HG03457 (cell line): ENCODE measurements around the gene CACNA1C.

ENCODE experiments used
- ATAC-seq: cut with Tn5 transposase; IDR thresholded peaks from one replicate; pipeline ENCODE4 v1.9.1; 2021; ENCODE audit warnings: moderate number of reproducible peaks; ENCODE audit not compliant: unreplicated experiment

CACNA1C gene

DNA sequence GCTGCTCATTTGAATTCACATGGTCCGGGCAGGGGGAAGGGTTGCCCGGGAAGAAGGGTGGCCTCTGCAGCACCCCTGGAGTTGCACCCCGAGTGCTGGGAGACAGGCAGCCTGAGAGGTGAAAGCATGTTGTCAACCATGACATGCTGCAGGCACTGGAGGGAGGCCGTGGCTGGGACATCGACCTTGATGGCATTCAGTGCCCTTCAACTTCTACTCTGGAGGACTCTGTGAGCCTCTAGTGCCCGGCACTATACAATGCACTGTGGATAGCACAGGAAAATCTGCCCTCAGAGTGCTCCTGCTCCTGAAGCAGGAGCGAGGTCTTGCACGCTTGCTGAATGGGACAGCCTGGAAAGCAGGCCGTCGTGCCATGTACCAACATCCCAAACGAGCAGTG is 382.7 kb downstream of the CACNA1C start:
- no peak for ATAC-seq

DNA sequence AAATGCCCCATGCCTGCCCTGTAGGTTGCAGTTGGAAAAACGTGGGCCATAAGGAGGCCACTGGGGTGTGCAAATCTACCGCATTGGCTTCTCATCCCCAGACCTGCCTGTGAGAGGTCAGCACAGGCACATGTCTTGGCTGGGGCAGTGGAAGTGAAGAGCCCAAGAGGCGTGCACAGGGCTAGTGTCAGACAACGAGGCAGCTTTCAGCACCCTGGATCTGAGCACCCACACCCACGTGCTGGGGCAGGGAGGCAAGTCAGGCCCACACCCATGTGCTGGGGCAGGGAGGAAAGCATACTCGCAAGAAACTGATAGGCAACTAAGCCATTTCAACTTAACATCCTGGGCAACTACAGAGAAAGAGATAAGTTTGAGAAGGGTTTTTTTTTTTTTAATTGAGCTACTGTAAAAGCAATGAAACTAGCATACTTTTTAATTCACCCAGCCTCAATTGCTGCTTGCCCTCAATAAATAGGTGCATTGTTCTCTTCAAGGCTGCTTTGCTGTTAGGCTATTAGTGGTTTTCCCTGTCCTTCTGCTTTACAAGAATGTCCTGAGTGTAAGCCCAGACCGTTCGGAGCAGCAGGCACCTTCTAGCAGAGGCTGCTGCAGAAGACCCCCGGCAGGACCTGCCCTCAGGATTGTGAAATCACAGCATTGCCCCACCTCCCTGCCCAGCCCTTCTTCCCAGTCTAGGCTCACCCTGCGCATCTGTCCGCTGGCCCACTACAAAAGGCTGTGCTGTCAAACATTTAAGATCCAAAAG is 386.7 kb downstream of the CACNA1C start:
- ATAC-seq = no peak

GRCh38 chr12:2443776-2444175 is 391.0 kb downstream of the CACNA1C start:
- no peak for ATAC-seq

DNA sequence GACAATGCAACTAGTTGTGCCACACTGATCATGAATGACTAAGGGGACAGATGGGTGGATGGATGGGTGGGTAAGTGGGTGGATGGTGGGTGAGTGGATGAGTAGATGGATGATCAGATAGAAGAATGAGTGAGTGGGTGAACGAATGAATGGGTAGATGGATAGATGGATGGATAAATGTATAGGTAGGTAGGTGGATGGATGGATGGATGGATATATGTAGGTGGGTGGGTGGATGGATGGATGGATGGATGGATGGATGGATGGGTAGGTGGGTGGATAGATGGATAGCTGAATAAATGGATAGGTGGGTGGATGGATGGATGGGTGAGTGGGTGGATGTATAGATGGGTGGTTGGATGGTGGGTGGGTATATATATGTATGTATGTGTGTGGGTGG is 393.2 kb downstream of the CACNA1C start:
- ATAC-seq = no peak

DNA sequence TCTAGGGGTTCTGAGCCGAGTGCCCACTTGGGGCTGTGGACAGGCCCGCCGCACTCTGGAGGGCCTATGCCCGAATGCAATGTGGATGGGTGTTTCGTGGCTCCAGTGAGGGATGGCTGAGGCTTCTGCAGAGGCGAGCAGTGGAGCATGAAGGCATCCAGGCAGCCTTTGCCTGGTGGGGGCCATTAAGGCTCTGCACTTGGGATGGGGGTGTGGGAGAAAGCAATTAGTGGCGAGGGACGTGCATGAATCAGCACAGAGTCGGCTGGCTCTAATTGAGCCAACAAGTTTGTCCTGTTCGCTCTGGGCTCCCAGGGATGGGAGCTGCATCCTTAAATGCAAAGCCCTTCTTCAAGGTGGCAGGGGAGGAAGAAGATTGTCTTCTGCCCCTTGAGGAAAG is 395.1 kb downstream of the CACNA1C start:
- ATAC-seq = no peak

- no peak for ATAC-seq
Measured at GRCh38 chr12:2449586-2449985, 396.8 kb downstream of the CACNA1C start.

DNA sequence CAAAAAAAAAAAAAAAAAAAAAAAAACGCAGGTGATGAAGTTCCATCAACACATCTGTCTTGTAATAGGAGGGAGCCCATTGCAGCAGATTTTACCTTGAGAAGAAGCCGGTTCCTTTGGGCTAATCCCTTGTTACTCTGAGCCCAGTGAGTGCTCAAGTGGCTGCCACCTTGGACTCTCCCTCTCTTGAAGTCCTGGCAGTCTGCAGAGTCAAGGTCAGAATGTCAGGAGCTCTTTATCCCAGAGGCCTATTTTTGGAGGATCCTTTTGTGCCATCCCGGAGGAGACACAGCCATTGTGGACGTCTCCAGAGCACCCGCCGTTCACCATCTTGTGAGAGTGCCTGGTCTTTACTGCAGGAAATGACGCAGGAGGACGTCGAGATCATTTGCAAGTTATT is 397.8 kb downstream of the CACNA1C start:
- ATAC-seq = no peak

DNA sequence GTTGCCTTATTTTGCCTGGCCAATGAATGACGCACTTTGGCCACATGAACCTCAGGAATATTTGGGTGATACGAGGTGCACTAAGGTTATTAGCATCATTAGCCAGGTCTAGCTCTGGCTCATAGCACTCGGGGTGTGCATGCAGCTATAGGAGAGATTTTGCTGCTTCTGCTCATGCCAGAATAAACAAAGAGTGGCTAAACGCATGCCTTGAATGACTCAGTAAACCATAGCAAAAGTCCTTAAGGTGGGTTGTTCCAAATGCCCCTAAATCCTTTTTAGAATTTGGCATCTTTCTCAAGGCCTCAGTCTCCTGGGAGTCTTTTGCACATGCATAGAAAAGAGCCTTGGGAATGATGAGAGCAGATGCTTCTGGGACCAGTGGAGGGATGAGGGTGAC is 398.2 kb downstream of the CACNA1C start:
- no peak for ATAC-seq

- no peak for ATAC-seq
Measured at GRCh38 chr12:2451497-2451896, 398.7 kb downstream of the CACNA1C start.

GRCh38 chr12:2453076-2453760 is 400.4 kb downstream of the CACNA1C start:
- no peak for ATAC-seq

- no peak for ATAC-seq
Measured at GRCh38 chr12:2453761-2454090, 400.9 kb downstream of the CACNA1C start.

- no peak for ATAC-seq
Measured at GRCh38 chr12:2454601-2455177, 401.9 kb downstream of the CACNA1C start.

DNA sequence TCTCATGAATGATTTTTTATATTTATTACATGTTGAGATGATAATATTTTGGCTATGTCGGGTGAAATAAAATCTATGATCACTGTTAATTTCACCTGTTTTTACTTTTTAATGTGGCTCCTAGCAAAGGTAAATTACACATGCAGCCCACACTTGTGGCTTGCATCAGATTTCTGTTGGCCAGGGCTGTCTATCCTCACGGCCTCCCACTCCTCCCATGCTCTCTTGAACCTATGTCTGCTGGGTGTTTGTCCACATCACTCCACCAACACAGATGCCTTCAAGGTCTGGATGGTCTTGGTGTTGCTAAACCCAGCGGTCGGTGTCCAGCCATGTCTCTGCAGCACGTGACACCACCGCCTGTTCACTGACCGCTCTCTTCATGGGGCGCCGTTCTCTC is 402.6 kb downstream of the CACNA1C start:
- no peak for ATAC-seq

- ATAC-seq = no peak
Measured at GRCh38 chr12:2456122-2456812, 403.5 kb downstream of the CACNA1C start.

GRCh38 chr12:2456813-2457186 is 404.0 kb downstream of the CACNA1C start:
- ATAC-seq = no peak

DNA sequence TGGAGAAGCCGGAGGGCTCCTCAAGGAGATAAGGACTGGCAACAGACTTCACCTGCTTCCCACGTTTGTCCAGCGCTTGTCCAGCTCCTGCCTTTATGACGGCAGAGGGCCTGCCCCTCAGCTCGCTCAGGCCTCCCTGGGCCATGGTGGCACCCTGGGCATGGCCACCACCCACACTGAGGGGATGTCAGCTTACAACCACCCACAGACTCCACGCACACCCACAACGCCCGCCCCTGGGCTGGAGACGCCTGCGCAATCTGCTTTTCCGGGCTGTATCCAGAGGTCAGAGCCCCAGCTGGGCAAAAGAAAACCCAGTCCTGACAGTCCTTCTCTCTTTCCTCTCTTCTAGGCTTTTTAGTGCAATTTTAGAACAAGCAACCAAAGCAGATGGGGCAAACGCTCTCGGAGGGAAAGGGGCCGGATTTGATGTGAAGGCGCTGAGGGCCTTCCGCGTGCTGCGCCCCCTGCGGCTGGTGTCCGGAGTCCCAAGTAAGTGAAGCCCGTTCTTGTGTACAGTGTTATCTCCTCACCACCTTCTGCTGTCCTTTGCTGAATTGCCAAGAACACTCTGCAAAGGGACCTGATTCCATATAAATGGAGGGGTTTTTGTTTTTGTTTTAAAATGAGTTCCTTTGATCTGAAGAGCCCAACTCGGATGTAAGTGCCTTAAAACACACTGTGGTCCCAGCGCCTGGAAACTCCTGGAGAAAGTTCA is 404.6 kb downstream of the CACNA1C start:
- no peak for ATAC-seq

GRCh38 chr12:2457933-2458414 is 405.2 kb downstream of the CACNA1C start:
- ATAC-seq = no peak

DNA sequence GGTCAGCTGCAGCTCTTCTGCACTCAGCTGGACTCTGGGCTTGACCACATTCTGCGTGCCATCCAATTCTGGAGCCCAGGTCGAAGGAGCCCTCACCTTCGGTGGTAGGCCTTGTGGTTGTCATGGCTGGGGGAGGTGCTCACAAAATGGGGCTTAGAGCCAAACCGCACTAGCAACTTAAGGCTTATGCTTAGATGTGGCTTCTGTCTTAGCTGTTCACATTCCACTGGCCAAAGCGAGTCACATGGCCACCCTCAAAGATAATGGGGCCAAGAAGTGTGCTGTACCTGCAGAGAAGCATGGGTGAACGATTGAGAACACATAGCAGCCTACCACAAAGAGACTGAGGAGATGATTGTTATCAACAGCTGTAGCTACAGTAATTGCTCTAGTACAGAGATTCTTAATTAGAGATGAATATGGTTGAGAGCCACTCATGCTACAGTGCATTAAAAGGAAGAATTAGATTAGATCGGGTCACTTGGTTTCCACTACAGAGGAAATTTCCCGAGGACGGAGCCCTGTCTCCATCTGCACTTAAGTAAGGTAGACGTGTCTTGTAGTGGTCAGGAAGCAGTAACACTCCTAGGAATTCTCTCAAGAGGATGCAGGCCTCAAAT is 407.4 kb downstream of the CACNA1C start:
- ATAC-seq = no peak

- no peak for ATAC-seq
Measured at GRCh38 chr12:2461046-2461445, 408.3 kb downstream of the CACNA1C start.

DNA sequence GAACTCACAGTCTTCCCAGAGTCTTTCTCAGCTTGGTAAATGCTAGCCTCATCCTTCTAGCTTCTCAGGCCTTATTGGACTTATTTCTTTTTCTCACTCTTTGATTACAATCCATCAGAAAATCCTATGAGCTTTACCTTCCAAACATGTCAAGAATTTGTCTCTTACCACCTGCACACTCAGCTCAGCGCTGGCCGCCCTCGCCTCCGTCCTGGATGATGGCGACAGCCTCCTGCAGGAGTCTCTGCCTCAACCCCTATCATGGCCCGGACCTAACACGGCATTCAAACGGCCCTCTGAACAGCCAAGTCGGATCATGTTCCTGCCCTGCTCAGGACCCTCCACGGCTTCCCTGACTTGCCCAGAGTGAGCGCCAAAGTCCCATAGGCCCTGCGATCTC is 408.9 kb downstream of the CACNA1C start:
- no peak for ATAC-seq

DNA sequence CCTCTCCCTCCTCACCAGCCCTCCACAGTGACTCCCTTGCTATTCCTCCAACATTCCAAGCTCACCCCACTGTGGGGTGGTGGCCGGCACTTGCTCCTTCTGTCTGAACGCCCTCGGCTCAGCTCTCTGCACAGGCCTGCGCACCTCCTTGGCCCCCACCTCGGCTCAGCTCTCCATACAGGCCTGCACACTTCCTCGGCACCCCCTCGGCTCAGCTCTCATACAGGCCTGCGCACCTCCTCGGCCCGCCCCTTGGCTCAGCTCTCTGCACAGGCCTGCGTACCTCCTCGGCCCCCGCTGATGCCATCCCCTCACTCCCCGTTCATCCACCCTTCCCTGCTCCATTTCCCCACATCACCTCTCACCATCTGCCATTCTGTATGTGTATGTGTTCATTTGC is 409.3 kb downstream of the CACNA1C start:
- no peak for ATAC-seq
